ENCODE data around the gene ITGAD.

DNA sequence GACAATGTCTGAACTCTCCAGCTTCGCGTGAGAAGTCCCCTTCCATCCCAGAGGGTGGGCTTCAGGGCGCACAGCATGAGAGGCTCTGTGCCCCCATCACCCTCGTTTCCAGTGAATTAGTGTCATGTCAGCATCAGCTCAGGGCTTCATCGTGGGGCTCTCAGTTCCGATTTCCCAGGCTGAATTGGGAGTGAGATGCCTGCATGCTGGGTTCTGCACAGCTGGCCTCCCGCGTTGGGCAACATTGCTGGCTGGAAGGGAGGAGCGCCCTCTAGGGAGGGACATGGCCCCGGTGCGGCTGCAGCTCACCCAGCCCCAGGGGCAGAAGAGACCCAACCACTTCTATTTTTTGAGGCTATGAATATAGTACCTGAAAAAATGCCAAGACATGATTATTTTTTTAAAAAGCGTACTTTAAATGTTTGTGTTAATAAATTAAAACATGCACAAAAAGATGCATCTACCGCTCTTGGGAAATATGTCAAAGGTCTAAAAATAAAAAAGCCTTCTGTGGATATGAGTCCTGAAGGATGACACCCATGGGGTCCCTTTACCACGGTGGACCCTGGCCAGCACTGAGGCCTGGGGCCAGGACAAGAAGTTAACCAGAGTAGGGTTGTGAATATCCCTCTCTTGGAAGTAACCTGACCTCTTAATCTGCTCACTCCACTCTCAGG, 10.5 kb upstream of the ITGAD start:
- TF ChIP-seq, protein P1, sequence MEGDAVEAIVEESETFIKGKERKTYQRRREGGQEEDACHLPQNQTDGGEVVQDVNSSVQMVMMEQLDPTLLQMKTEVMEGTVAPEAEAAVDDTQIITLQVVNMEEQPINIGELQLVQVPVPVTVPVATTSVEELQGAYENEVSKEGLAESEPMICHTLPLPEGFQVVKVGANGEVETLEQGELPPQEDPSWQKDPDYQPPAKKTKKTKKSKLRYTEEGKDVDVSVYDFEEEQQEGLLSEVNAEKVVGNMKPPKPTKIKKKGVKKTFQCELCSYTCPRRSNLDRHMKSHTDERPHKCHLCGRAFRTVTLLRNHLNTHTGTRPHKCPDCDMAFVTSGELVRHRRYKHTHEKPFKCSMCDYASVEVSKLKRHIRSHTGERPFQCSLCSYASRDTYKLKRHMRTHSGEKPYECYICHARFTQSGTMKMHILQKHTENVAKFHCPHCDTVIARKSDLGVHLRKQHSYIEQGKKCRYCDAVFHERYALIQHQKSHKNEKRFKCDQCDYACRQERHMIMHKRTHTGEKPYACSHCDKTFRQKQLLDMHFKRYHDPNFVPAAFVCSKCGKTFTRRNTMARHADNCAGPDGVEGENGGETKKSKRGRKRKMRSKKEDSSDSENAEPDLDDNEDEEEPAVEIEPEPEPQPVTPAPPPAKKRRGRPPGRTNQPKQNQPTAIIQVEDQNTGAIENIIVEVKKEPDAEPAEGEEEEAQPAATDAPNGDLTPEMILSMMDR (IDR thresholded peaks at IDR 0.05; ENCODE audit: low read length), result peak; percentile 84
- no peak for TF ChIP-seq EZH2 (optimal IDR thresholded peaks at IDR 0.05; ENCODE audit: low read depth, low read length)
